Astrocyte (in vitro differentiated cells and primary cell): ENCODE measurements around the gene NXF1. TPM values are rescaled to one million over a fixed set of nuclear protein-coding genes. Genes with fewer than 3 reads are reported as not detected.

ENCODE experiments used
- DNase-seq: peaks from one replicate; pipeline ENCODE4 v3.0.0-alpha.2; 2010; ENCODE audit warnings: low read depth
- FAIRE-seq: peaks from 2 replicates; lab custom pipeline; 2011; peaks lifted over from hg19 to GRCh38; lab: Jason Lieb, UNC
- H2AFZ ChIP-seq: 2 replicates; pipeline ENCODE4 v1.6.0; 2012; ENCODE audit warnings: low read depth, low read length, inconsistent platforms
- H3K27ac ChIP-seq: 2 replicates; pipeline ENCODE4 v1.5.1; 2011; ENCODE audit warnings: low read depth, low read length, inconsistent platforms
- H3K27me3 ChIP-seq: 2 replicates; pipeline ENCODE4 v1.6.0; 2011; ENCODE audit warnings: low read length, inconsistent platforms; ENCODE audit not compliant: insufficient read depth
- H3K36me3 ChIP-seq: 2 replicates; pipeline ENCODE4 v1.5.1; 2011; ENCODE audit warnings: low read length, inconsistent platforms; ENCODE audit not compliant: insufficient read depth
- H3K4me1 ChIP-seq: 2 replicates; pipeline ENCODE4 v1.5.1; 2011; ENCODE audit warnings: low read length, inconsistent platforms; ENCODE audit not compliant: insufficient read depth
- H3K4me2 ChIP-seq: 2 replicates; pipeline ENCODE4 v1.6.0; 2012; ENCODE audit warnings: low read length, inconsistent platforms
- H3K4me3 ChIP-seq: 2 replicates; pipeline ENCODE4 v1.5.1; 2011; ENCODE audit warnings: low read depth, mild to moderate bottlenecking, low read length, inconsistent platforms; ENCODE audit not compliant: insufficient read depth
- H3K79me2 ChIP-seq: 2 replicates; pipeline ENCODE4 v1.6.0; 2012; ENCODE audit warnings: mild to moderate bottlenecking, low read length, inconsistent platforms; ENCODE audit not compliant: insufficient read depth
- H3K9ac ChIP-seq: 2 replicates; pipeline ENCODE4 v1.6.0; 2012; ENCODE audit warnings: mild to moderate bottlenecking, low read length, inconsistent platforms
- H3K9me3 ChIP-seq: 2 replicates; pipeline ENCODE4 v1.5.1; 2012; ENCODE audit warnings: low read depth, mild to moderate bottlenecking, low read length, inconsistent platforms; ENCODE audit not compliant: insufficient read depth
- H4K20me1 ChIP-seq: 2 replicates; pipeline ENCODE4 v1.6.0; 2012; ENCODE audit warnings: low read length, inconsistent platforms; ENCODE audit not compliant: insufficient read depth
- H3K27ac Mint-ChIP-seq: one replicate; pipeline ENCODE4 v1.8.0; 2021; ENCODE audit warnings: mild to moderate bottlenecking, mixed read lengths; ENCODE audit not compliant: unreplicated experiment
- H3K27me3 Mint-ChIP-seq: one replicate; pipeline ENCODE4 v1.8.0; 2021; ENCODE audit warnings: low read depth, mixed read lengths; ENCODE audit not compliant: unreplicated experiment
- H3K36me3 Mint-ChIP-seq: one replicate; pipeline ENCODE4 v1.8.0; 2021; ENCODE audit warnings: low read depth, mixed read lengths; ENCODE audit not compliant: unreplicated experiment
- H3K4me1 Mint-ChIP-seq: one replicate; pipeline ENCODE4 v1.8.0; 2021; ENCODE audit warnings: low read depth, mixed read lengths; ENCODE audit not compliant: unreplicated experiment
- H3K4me3 Mint-ChIP-seq: one replicate; pipeline ENCODE4 v1.8.0; 2021; ENCODE audit warnings: mild to moderate bottlenecking, moderate library complexity, mixed read lengths; ENCODE audit not compliant: unreplicated experiment
- H3K9me3 Mint-ChIP-seq: one replicate; pipeline ENCODE4 v1.8.0; 2021; ENCODE audit warnings: mild to moderate bottlenecking, mixed read lengths; ENCODE audit not compliant: unreplicated experiment
- EZH2 ChIP-seq: IDR thresholded peaks from 2 replicates; pipeline ENCODE4 v1.6.1; 2012; ENCODE audit warnings: mild to moderate bottlenecking, low read length, inconsistent platforms; ENCODE audit not compliant: insufficient read depth
- total RNA-seq: library from RNA; stranded (reverse); gene quantifications from 2 replicates; pipeline ENCODE4 v1.2.1, GENCODE V29; 2021
- TF ChIP-seq, protein P1 (sequence below): IDR thresholded peaks from 2 replicates; pipeline ENCODE4 v1.5.1; 2011; ENCODE audit warnings: low read depth, mild to moderate bottlenecking, inconsistent platforms, low read length, moderate library complexity; ENCODE audit not compliant: insufficient read depth

Gene NXF1
- total RNA-seq, 1 donor from 2014 or later = 55.9 TPM

DNA sequence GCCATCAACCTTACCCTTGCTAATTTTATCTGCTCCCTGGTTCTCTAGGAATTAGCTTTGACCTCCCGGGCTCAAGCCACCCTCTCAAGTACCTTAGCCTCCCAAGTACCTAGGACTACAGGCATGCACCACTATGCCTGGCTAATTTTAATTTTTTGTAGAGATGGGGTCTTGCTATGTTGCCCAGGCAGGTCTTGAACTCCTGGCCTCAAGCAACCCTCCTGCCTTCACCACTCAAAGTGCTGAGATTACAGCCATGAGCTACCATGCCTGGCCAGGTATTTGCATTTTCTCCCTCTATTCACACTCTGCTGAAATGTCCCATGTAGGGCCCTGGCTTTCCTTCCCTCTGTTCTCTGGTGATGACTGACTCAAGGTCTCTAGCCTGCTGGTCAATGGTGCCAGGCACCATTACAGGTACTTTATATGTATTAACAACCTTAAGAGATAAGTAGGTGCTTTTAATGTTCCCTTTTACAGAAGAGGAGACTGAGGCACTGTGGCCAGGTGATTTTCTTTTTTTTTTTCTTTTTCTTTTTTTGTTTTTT lies 42.6 kb upstream of the NXF1 start:
- H3K9ac ChIP-seq = no peak overlapping the region
- no peak overlapping the region for H3K4me2 ChIP-seq
- FAIRE-seq (no peak), DNase-seq (no peak)
- H3K4me3 Mint-ChIP-seq = no peak overlapping the region
- TF ChIP-seq, protein P1, sequence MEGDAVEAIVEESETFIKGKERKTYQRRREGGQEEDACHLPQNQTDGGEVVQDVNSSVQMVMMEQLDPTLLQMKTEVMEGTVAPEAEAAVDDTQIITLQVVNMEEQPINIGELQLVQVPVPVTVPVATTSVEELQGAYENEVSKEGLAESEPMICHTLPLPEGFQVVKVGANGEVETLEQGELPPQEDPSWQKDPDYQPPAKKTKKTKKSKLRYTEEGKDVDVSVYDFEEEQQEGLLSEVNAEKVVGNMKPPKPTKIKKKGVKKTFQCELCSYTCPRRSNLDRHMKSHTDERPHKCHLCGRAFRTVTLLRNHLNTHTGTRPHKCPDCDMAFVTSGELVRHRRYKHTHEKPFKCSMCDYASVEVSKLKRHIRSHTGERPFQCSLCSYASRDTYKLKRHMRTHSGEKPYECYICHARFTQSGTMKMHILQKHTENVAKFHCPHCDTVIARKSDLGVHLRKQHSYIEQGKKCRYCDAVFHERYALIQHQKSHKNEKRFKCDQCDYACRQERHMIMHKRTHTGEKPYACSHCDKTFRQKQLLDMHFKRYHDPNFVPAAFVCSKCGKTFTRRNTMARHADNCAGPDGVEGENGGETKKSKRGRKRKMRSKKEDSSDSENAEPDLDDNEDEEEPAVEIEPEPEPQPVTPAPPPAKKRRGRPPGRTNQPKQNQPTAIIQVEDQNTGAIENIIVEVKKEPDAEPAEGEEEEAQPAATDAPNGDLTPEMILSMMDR = no peak
- no peak for TF ChIP-seq EZH2
- no peak overlapping the region for H3K27ac Mint-ChIP-seq
- H4K20me1 ChIP-seq = peaks cover 18% of the 10 kb centered on the region
- no peak overlapping the region for H3K4me3 ChIP-seq
- H2AFZ ChIP-seq = no peak overlapping the region
- H3K9me3 Mint-ChIP-seq = no peaks in the 10 kb centered on the region
- H3K9me3 ChIP-seq = no peaks in the 10 kb centered on the region
- no peaks in the 10 kb centered on the region for H3K4me1 ChIP-seq
- peaks cover 9% of the 10 kb centered on the region for H3K36me3 Mint-ChIP-seq
- H3K79me2 ChIP-seq = peaks cover 2% of the 10 kb centered on the region
- no peak overlapping the region for H3K27ac ChIP-seq
- H3K4me1 Mint-ChIP-seq = peaks cover 15% of the 10 kb centered on the region
- H3K36me3 ChIP-seq = peaks cover 12% of the 10 kb centered on the region
- no peaks in the 10 kb centered on the region for H3K27me3 Mint-ChIP-seq
- no peaks in the 10 kb centered on the region for H3K27me3 ChIP-seq

DNA sequence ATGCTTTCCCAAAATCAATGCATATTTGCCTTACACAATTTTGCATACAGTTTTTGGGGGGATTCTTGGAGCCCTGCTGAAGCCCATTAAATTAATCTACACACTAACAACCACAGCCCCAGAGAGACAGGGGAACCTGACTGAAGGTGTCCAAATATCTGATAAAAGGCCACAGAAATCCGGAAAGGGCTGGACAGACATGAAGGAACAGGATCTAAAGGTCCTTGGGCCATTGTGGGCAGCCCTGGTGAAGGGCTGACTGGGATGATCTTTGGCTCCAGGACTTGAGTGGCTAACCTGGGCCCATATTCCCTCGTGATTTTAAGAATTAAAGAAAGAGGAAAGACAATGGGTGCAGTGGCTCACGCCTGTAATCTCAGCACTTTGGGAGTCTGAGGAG lies 40.9 kb upstream of the NXF1 start:
- no peak overlapping the region for H3K27ac Mint-ChIP-seq
- H3K4me2 ChIP-seq = no peak overlapping the region
- no peak overlapping the region for H2AFZ ChIP-seq
- no peaks in the 10 kb centered on the region for H3K9me3 ChIP-seq
- no peaks in the 10 kb centered on the region for H3K79me2 ChIP-seq
- TF ChIP-seq, protein P1 = no peak
- no peak for TF ChIP-seq EZH2
- FAIRE-seq (no peak), DNase-seq (no peak)
- H3K36me3 Mint-ChIP-seq = no peaks in the 10 kb centered on the region
- no peaks in the 10 kb centered on the region for H3K9me3 Mint-ChIP-seq
- H3K4me1 ChIP-seq = peaks cover 11% of the 10 kb centered on the region
- no peaks in the 10 kb centered on the region for H3K36me3 ChIP-seq
- H3K27me3 Mint-ChIP-seq = no peaks in the 10 kb centered on the region
- H3K4me3 ChIP-seq = no peak overlapping the region
- no peak overlapping the region for H3K4me3 Mint-ChIP-seq
- H3K27me3 ChIP-seq = no peaks in the 10 kb centered on the region
- H3K4me1 Mint-ChIP-seq = peaks cover 5% of the 10 kb centered on the region
- peaks cover under 1% of the 10 kb centered on the region for H4K20me1 ChIP-seq
- H3K27ac ChIP-seq = no peak overlapping the region
- H3K9ac ChIP-seq = no peak overlapping the region

DNA sequence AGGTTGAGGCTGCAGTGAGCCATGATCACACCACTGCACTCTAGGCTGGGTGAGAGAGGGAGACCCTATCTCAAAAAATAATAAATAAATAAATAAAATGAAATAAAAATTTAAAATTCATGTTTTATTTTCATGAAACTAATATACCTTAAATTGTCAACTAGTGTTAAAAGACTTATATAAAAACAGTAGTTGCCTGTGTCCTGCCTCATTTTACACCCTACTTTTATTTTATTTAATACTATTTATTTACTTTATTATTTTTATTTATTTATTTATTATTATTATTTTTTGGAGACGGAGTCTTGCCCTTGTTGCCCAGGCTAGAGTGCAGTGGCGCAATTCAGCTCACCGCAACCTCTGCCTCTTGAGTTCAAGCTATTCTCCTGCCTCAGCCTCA lies 38.9 kb upstream of the NXF1 start:
- DNase-seq (no peak), FAIRE-seq (no peak)
- no peak overlapping the region for H3K4me3 ChIP-seq
- H3K9me3 ChIP-seq = no peaks in the 10 kb centered on the region
- no peaks in the 10 kb centered on the region for H3K36me3 ChIP-seq
- no peak overlapping the region for H2AFZ ChIP-seq
- H3K27me3 ChIP-seq = no peaks in the 10 kb centered on the region
- H3K27ac Mint-ChIP-seq = no peak overlapping the region
- TF ChIP-seq EZH2 = no peak
- TF ChIP-seq, protein P1 = no peak
- no peak overlapping the region for H3K4me2 ChIP-seq
- no peak overlapping the region for H3K4me3 Mint-ChIP-seq
- peaks cover 11% of the 10 kb centered on the region for H3K4me1 ChIP-seq
- H3K79me2 ChIP-seq = peaks cover 3% of the 10 kb centered on the region
- no peaks in the 10 kb centered on the region for H3K9me3 Mint-ChIP-seq
- H3K27me3 Mint-ChIP-seq = no peaks in the 10 kb centered on the region
- no peak overlapping the region for H3K27ac ChIP-seq
- H3K4me1 Mint-ChIP-seq = peaks cover 5% of the 10 kb centered on the region
- no peak overlapping the region for H3K9ac ChIP-seq
- H4K20me1 ChIP-seq = no peaks in the 10 kb centered on the region
- H3K36me3 Mint-ChIP-seq = no peaks in the 10 kb centered on the region
